RWPE2 (cell line): ENCODE measurements around the gene ZCCHC7.

Source experiments
- ATAC-seq: fragments of 200-7000 bp; cut with Tn5 transposase; 3 replicates; pipeline ENCODE4 v1.9.1; 2021; ENCODE audit warnings: low read depth
- DNase-seq: peaks from one replicate; pipeline ENCODE4 v3.0.0-alpha.2; 2020; ENCODE audit warnings: low spot score
- H3K27ac ChIP-seq: fragments of 450-650 bp; 2 replicates; pipeline ENCODE4 v1.5.1; 2017; ENCODE audit warnings: mild to moderate bottlenecking; ENCODE audit not compliant: poor library complexity, severe bottlenecking
- H3K27me3 ChIP-seq: fragments of 250-450 bp; sonication (Bioruptor Pico); 2 replicates; pipeline ENCODE4 v1.5.1; 2021; ENCODE audit warnings: mild to moderate bottlenecking, moderate library complexity; ENCODE audit not compliant: insufficient read depth, poor library complexity, severe bottlenecking
- H3K36me3 ChIP-seq: fragments of 250-450 bp; sonication (Bioruptor Pico); 2 replicates; pipeline ENCODE4 v1.5.1; 2020; ENCODE audit warnings: low read depth, mild to moderate bottlenecking, moderate library complexity
- H3K4me1 ChIP-seq: fragments of 250-450 bp; sonication (Bioruptor Pico); 2 replicates; pipeline ENCODE4 v1.5.1; 2021; ENCODE audit warnings: mild to moderate bottlenecking, moderate library complexity; ENCODE audit not compliant: insufficient read depth, poor library complexity, severe bottlenecking
- H3K4me3 ChIP-seq: fragments of 250-450 bp; sonication (Bioruptor Pico); 2 replicates; pipeline ENCODE4 v1.5.1; 2021; ENCODE audit warnings: mild to moderate bottlenecking, moderate library complexity; ENCODE audit not compliant: severe bottlenecking
- H3K9me3 ChIP-seq: fragments of 250-450 bp; sonication (Bioruptor Pico); 2 replicates; pipeline ENCODE4 v1.5.1; 2021; ENCODE audit warnings: mild to moderate bottlenecking, moderate library complexity; ENCODE audit not compliant: severe bottlenecking
- CTCF ChIP-seq: fragments of 450-650 bp; IDR thresholded peaks from one replicate; pipeline ENCODE4 v1.5.1; 2017; ENCODE audit warnings: mild to moderate bottlenecking, moderate library complexity; ENCODE audit not compliant: poor library complexity, severe bottlenecking

ZCCHC7 gene

GRCh38 chr9:37341704-37342103 lies 221.3 kb downstream of the ZCCHC7 start:
- H3K36me3 ChIP-seq = no peaks in the 10 kb centered on the region
- H3K27me3 ChIP-seq = no peaks in the 10 kb centered on the region
- no peak for DNase-seq
- TF ChIP-seq CTCF = no peak
- no peak for ATAC-seq
- H3K4me1 ChIP-seq = no peaks in the 10 kb centered on the region
- no peak overlapping the region for H3K4me3 ChIP-seq
- no peaks in the 10 kb centered on the region for H3K9me3 ChIP-seq
- H3K27ac ChIP-seq = no peak overlapping the region

GRCh38 chr9:37342493-37342892 lies 222.1 kb downstream of the ZCCHC7 start:
- H3K36me3 ChIP-seq = no peaks in the 10 kb centered on the region
- TF ChIP-seq CTCF = no peak
- H3K4me1 ChIP-seq = no peaks in the 10 kb centered on the region
- H3K4me3 ChIP-seq = no peak overlapping the region
- DNase-seq = no peak
- no peak for ATAC-seq
- no peak overlapping the region for H3K27ac ChIP-seq
- H3K27me3 ChIP-seq = no peaks in the 10 kb centered on the region
- no peaks in the 10 kb centered on the region for H3K9me3 ChIP-seq

GRCh38 chr9:37342895-37343294 lies 222.5 kb downstream of the ZCCHC7 start:
- ATAC-seq = no peak
- no peak for TF ChIP-seq CTCF
- H3K4me1 ChIP-seq = no peaks in the 10 kb centered on the region

GRCh38 chr9:37343724-37344123 lies 223.3 kb downstream of the ZCCHC7 start:
- no peaks in the 10 kb centered on the region for H3K27me3 ChIP-seq

More at GRCh38 chr9:37342895-37343294, 222.5 kb downstream of the ZCCHC7 start:
- H3K9me3 ChIP-seq = no peaks in the 10 kb centered on the region
- H3K36me3 ChIP-seq = no peaks in the 10 kb centered on the region
- no peak overlapping the region for H3K4me3 ChIP-seq
- no peak overlapping the region for H3K27ac ChIP-seq
- DNase-seq = no peak
- no peaks in the 10 kb centered on the region for H3K27me3 ChIP-seq

More at GRCh38 chr9:37343724-37344123, 223.3 kb downstream of the ZCCHC7 start:
- Histone ChIP-seq H3K36me3 (no peaks in the 10 kb centered on the region; the same call in 1 of the 2 replicates), H3K4me1 (no peaks in the 10 kb centered on the region), H3K4me3 (no peak overlapping the region), H3K9me3 (no peaks in the 10 kb centered on the region), H3K27ac (no peak overlapping the region)
- no peak for DNase-seq
- TF ChIP-seq CTCF = no peak
- ATAC-seq = no peak
